GM20000 (cell line): ENCODE results near the gene UBQLN4.

Experiments
- DNase-seq: peaks from one replicate; pipeline ENCODE4 v3.0.0; 2012; ENCODE audit warnings: low spot score
- CTCF ChIP-seq: IDR thresholded peaks from 2 replicates; pipeline ENCODE4 v1.5.1; 2012; ENCODE audit warnings: mild to moderate bottlenecking, control low read depth; ENCODE audit errors: extremely low read depth, missing control alignments

UBQLN4 gene

GRCh38 chr1:156012051-156012817 is 41.4 kb downstream of the UBQLN4 start:
- peak; percentile 62 for DNase-seq
- no peak for TF ChIP-seq CTCF

- TF ChIP-seq CTCF = no peak
- no peak for DNase-seq
Measured at GRCh38 chr1:156009404-156009803, 44.2 kb downstream of the UBQLN4 start.

- DNase-seq = no peak
- no peak for TF ChIP-seq CTCF
Measured at GRCh38 chr1:156006666-156007376, 46.8 kb downstream of the UBQLN4 start.

- TF ChIP-seq CTCF = no peak
- DNase-seq = no peak
Measured at GRCh38 chr1:156004843-156005584, 48.6 kb downstream of the UBQLN4 start.

GRCh38 chr1:156003923-156004188 is 49.7 kb downstream of the UBQLN4 start:
- DNase-seq = no peak
- no peak for TF ChIP-seq CTCF

- no peak for TF ChIP-seq CTCF
- DNase-seq = no peak
Measured at GRCh38 chr1:156002188-156002911, 51.2 kb downstream of the UBQLN4 start.
